Measurements from ENCODE around the gene TARBP1. TPM values are rescaled to one million over a fixed set of nuclear protein-coding genes. Genes with fewer than 3 reads are reported as not detected.

The TARBP1 gene
- total and polyA plus RNA-seq, 4 donors, result 11.2 to 48.7 (median 29.9) TPM

DNA sequence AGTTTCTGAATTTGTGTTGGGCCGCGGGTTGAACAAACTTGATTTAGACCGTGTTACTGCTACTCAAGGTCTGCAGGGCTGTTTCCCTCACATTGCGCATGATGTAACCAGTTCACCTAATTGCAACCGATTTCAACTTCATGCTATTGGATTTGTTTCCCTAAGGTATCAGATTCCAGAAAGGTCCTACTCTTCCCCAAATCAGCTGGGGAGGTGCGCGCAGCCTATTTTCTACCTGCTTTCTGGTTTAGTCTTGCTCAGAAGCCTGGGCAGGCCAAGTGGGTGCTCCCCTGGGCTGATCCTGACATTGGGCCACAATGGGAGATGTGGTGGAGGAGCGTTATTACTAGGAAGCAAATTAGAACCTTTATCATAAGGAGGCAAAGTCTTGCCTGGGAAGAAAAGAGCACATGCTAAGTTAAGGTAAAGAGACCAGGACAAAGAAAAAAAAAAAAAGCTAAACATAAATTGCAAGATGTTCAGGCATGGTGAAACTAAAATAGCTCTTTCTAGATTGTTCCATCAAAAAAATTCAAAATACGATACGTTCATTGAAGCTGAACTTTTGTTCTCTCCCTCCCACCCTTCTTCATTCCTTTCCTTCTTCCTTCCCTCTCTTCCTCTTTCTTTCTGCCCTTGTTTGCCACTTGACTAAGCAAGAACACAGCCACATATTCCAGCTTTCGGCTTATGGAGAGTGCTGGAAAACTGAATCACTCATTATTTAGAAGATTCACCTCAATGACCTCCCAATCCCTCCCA, 28.8 kb upstream of the TARBP1 start:
- ATAC-seq (ENCODE audit: insufficient read depth, low FRiP score) (no peak), DNase-seq (no peak)
- Histone ChIP-seq H3K4me3 (no peak overlapping the region), H3K36me3 (ENCODE audit: control insufficient read depth in 4 of 4, insufficient read depth in 4 of 4, low read length in 4 of 4) (no peaks in the 10 kb centered on the region), H3K9ac (ENCODE audit: insufficient read depth in 1 of 2, low read length in 2 of 2) (no peak overlapping the region), H3K27me3 (ENCODE audit: control insufficient read depth in 3 of 3, insufficient read depth in 3 of 3, low read length in 2 of 3) (no peaks in the 10 kb centered on the region), H3K4me1 (ENCODE audit: control insufficient read depth in 5 of 5, insufficient read depth in 5 of 5, low read length in 5 of 5) (peaks cover 0 to 14% (median 7%) of the 10 kb centered on the region in 5 donors), H3K9me3 (ENCODE audit: control insufficient read depth in 4 of 4, insufficient read depth in 3 of 4, low read length in 3 of 4) (no peaks in the 10 kb centered on the region), H3K27ac (ENCODE audit: low read depth in 1 of 2, low read length in 1 of 2) (no peak overlapping the region)
- TF ChIP-seq, protein P1, sequence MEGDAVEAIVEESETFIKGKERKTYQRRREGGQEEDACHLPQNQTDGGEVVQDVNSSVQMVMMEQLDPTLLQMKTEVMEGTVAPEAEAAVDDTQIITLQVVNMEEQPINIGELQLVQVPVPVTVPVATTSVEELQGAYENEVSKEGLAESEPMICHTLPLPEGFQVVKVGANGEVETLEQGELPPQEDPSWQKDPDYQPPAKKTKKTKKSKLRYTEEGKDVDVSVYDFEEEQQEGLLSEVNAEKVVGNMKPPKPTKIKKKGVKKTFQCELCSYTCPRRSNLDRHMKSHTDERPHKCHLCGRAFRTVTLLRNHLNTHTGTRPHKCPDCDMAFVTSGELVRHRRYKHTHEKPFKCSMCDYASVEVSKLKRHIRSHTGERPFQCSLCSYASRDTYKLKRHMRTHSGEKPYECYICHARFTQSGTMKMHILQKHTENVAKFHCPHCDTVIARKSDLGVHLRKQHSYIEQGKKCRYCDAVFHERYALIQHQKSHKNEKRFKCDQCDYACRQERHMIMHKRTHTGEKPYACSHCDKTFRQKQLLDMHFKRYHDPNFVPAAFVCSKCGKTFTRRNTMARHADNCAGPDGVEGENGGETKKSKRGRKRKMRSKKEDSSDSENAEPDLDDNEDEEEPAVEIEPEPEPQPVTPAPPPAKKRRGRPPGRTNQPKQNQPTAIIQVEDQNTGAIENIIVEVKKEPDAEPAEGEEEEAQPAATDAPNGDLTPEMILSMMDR (IDR thresholded peaks at IDR 0.05; ENCODE audit: control extremely low read depth, extremely low read depth), result no peak
- WGBS, 2 donors, result 93 to 95% methylated on average over 11 of the region's 11 CpGs

DNA sequence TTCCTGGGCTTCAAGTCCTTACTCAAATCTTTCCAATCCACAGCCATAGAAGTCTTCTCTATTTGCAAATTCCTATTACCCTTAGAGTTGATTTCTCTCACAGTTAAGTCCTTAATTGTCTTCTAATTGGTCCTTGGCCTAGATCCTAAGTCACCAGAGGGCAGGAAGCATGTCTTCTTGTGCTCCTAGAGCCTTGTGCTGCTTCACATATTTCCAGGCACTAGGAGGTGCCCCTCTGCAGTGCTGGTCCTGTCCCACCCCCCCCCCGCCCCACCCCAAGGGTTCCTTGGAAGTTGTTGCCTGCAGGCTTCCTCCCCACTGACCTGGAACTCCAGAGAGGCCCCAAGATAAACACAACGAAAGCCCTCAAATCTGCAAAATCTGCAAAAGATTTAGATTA, 28.1 kb upstream of the TARBP1 start:
- ATAC-seq (ENCODE audit: insufficient read depth, low FRiP score) (no peak), DNase-seq (no peak)
- H3K4me1 ChIP-seq (ENCODE audit: control insufficient read depth in 5 of 5, insufficient read depth in 5 of 5, low read length in 5 of 5), result peaks cover 0 to 14% (median 5%) of the 10 kb centered on the region in 5 donors
- H3K36me3 ChIP-seq (ENCODE audit: control insufficient read depth in 4 of 4, insufficient read depth in 4 of 4, low read length in 4 of 4), result no peaks in the 10 kb centered on the region
- H3K9ac ChIP-seq (ENCODE audit: insufficient read depth in 1 of 2, low read length in 2 of 2), result no peak overlapping the region
- TF ChIP-seq, protein P1 (IDR thresholded peaks at IDR 0.05; ENCODE audit: control extremely low read depth, extremely low read depth), result no peak
- no peak overlapping the region for H3K4me3 ChIP-seq
- no peaks in the 10 kb centered on the region for H3K27me3 ChIP-seq (ENCODE audit: control insufficient read depth in 3 of 3, insufficient read depth in 3 of 3, low read length in 2 of 3)
- WGBS, 2 donors, result 88 to 97% methylated on average over 2 of the region's 2 CpGs
- H3K9me3 ChIP-seq (ENCODE audit: control insufficient read depth in 4 of 4, insufficient read depth in 3 of 4, low read length in 3 of 4), result no peaks in the 10 kb centered on the region
- H3K27ac ChIP-seq (ENCODE audit: low read depth in 1 of 2, low read length in 1 of 2), result no peak overlapping the region

GRCh38 chr1:234505769-234506102, 26.8 kb upstream of the TARBP1 start:
- ATAC-seq (ENCODE audit: insufficient read depth, low FRiP score), result no peak
- no peak overlapping the region for H3K27ac ChIP-seq (ENCODE audit: low read depth in 1 of 2, low read length in 1 of 2)
- H3K9me3 ChIP-seq (ENCODE audit: control insufficient read depth in 4 of 4, insufficient read depth in 3 of 4, low read length in 3 of 4), result no peaks in the 10 kb centered on the region
- no peak overlapping the region for H3K9ac ChIP-seq (ENCODE audit: insufficient read depth in 1 of 2, low read length in 2 of 2)
- peaks cover 0 to 23% (median 7%) of the 10 kb centered on the region in 5 donors for H3K4me1 ChIP-seq (ENCODE audit: control insufficient read depth in 5 of 5, insufficient read depth in 5 of 5, low read length in 5 of 5)
- no peaks in the 10 kb centered on the region for H3K27me3 ChIP-seq (ENCODE audit: control insufficient read depth in 3 of 3, insufficient read depth in 3 of 3, low read length in 2 of 3)
- H3K4me3 ChIP-seq, result no peak overlapping the region
- no peaks in the 10 kb centered on the region for H3K36me3 ChIP-seq (ENCODE audit: control insufficient read depth in 4 of 4, insufficient read depth in 4 of 4, low read length in 4 of 4)
- TF ChIP-seq, protein P1 (IDR thresholded peaks at IDR 0.05; ENCODE audit: control extremely low read depth, extremely low read depth), result no peak
- no peak for DNase-seq
